NB4 (cell line): Measurements from ENCODE around the gene DPF3.

Experiments used
- CTCF ChIP-seq: IDR thresholded peaks from one replicate; pipeline ENCODE4 v1.5.1; 2012; ENCODE audit warnings: low read depth, low read length
- MAX ChIP-seq: IDR thresholded peaks from 2 replicates; pipeline ENCODE4 v1.6.1; 2011; ENCODE audit warnings: low read depth, low read length
- MYC ChIP-seq: IDR thresholded peaks from 2 replicates; pipeline ENCODE4 v1.6.1; 2011; ENCODE audit warnings: low read depth, low read length
- POLR2A ChIP-seq: IDR thresholded peaks from 2 replicates; pipeline ENCODE4 v1.6.1; 2011; ENCODE audit warnings: mild to moderate bottlenecking; ENCODE audit not compliant: insufficient read length; ENCODE audit errors: extremely low read depth

GRCh38 chr14:72647782-72648181, 246.1 kb downstream of the DPF3 start:
- TF ChIP-seq POLR2A (no peak), MAX (no peak), CTCF (no peak), MYC (no peak)
